Lower leg skin (tissue), 4 donors: ENCODE data around the gene CDH23. TPM values are rescaled to one million over a fixed set of nuclear protein-coding genes. Genes with fewer than 3 reads are reported as not detected.

Source experiments
- DNase-seq, 2 donors: peaks; one replicate each; pipeline ENCODE4 v3.0.0-alpha.2; 2019; ENCODE audit warnings: low spot score in 2 of 2
- H3K4me3 ChIP-seq: fragments of 200-600 bp; sonication (generic); 2 replicates; pipeline ENCODE4 v1.5.1; 2017; ENCODE audit warnings: mild to moderate bottlenecking, low read depth; ENCODE audit not compliant: poor library complexity, severe bottlenecking
- POLR2A ChIP-seq, 2 donors: fragments of 450-650 bp; IDR thresholded peaks; one replicate each; pipeline ENCODE4 v1.6.1; 2016 to 2017; ENCODE audit warnings: antibody characterized with exemption in 2 of 2, mild to moderate bottlenecking in 1 of 2, moderate library complexity in 1 of 2
- WGBS, 2 donors: methylation state at CpG; one replicate each; pipeline ENCODE4 v1.1.5; 2018; 5-methylcytosine and 5-hydroxymethylcytosine counted together
- intact Hi-C: fragments of 100-400 bp; cut with DNase I; formaldehyde crosslinking; loops from one replicate; pipeline ENCODE4 v1.15.0; 2023; ENCODE audit warnings: low total_unique reads
- total RNA-seq, 4 donors: library from RNA; depleted of rRNA; stranded (reverse); fragments of >200 nt; gene quantifications; one replicate each; pipeline ENCODE4 v1.1.0, GENCODE V29; 2016
- TF ChIP-seq, protein P1 (sequence below), 3 donors: fragments of 450-650 bp; IDR thresholded peaks; one replicate each; pipeline ENCODE4 v1.5.1; 2016; ENCODE audit warnings: antibody characterized with exemption in 3 of 3, mild to moderate bottlenecking in 3 of 3, moderate library complexity in 2 of 3

The CDH23 gene
- total RNA-seq, 4 donors from 2014 or later = 1.7 to 9.2 (median 2.6) TPM

DNA sequence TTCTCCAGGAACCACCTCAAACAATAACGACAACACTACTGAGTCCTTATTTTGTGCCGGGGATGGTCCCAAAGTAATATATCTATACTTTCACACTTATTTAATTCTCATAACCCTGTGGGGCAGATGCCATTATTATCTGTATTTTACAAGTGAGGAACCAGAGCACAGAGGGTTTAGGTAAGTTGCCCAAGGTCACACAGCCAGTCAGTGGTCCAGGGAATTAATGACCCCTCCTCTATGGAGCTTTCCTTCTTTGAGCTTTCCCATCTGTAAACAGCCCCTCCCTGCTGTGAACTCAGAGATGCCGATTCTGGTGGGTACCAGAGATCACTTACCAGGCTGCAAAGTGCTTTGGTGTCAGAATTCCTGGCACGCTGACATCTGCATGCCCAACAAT lies 217.2 kb downstream of the CDH23 start:
- intact Hi-C loops = no loop called here

DNA sequence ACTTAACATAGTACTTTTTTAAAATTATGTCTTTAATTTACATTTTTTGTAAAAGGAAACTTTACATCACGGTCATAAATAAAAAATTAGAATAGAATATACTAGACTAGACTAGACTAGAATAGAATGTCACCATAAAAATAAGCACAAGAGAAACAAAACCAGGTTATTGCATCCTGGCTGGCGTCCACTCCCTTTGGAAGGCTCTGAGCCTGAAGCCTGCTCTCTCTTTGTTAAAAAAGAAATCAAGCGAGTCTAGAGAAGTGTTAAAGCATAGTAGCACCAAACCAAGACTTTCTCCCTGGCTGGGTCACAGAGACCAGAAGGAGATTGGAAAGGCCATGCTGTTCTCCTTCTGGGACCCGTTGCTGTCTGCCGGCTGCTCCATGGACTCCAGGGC lies 218.2 kb downstream of the CDH23 start:
- intact Hi-C loops = no loop called here

More for the DNA sequence above, 217.2 kb downstream of the CDH23 start:
- H3K4me3 ChIP-seq = no peak overlapping the region
- DNase-seq = no peak
- TF ChIP-seq, protein P1, sequence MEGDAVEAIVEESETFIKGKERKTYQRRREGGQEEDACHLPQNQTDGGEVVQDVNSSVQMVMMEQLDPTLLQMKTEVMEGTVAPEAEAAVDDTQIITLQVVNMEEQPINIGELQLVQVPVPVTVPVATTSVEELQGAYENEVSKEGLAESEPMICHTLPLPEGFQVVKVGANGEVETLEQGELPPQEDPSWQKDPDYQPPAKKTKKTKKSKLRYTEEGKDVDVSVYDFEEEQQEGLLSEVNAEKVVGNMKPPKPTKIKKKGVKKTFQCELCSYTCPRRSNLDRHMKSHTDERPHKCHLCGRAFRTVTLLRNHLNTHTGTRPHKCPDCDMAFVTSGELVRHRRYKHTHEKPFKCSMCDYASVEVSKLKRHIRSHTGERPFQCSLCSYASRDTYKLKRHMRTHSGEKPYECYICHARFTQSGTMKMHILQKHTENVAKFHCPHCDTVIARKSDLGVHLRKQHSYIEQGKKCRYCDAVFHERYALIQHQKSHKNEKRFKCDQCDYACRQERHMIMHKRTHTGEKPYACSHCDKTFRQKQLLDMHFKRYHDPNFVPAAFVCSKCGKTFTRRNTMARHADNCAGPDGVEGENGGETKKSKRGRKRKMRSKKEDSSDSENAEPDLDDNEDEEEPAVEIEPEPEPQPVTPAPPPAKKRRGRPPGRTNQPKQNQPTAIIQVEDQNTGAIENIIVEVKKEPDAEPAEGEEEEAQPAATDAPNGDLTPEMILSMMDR (IDR thresholded peaks at IDR 0.05) = no peak
- no peak for TF ChIP-seq POLR2A (IDR thresholded peaks at IDR 0.05)
- WGBS, 2 donors = 90 to 95% methylated on average over 4 of the region's 4 CpGs

DNA sequence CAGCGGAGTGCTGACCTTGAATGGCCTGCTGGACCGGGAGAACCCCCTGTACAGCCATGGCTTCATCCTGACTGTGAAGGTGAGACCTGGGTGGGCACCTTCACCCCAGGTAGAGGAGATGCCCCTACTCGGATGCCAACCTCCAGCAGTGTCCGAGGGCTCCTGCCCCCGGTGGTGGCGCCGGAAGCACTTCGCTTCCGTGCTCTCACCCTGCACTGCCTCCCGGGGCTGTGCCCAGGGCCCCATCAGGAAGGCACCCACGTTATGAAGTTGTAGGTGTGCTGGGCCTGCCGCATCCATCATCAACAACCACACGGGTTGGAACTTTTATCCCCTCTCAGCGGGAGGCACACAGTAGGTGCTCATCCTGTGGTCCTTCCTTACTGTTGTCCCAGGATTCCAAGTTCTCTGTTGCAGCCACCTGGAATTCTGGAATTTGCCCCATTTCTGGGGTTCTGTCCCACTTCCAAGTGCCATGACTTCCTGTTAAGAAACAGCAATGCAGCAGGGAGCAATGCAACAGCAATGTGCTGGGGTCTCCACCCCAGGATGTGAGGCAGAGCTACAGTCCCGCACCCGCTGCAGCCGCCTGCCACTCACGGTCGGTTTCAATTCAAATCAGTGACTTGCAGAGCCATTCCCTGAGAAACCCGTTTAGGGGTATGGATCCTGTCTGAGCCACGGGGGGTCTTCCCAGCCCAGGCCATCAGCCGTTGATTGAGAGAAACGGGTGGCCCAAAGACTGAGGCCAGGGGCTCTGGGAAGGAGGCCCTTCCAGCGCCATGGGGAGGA lies 219.0 kb downstream of the CDH23 start:
- TF ChIP-seq, protein P1 (IDR thresholded peaks at IDR 0.05) = no peak
- no peak for TF ChIP-seq POLR2A (IDR thresholded peaks at IDR 0.05)
- intact Hi-C loops = no loop called here
- DNase-seq = no peak
- H3K4me3 ChIP-seq = no peak overlapping the region
- 87 to 89% methylated on average over 15 to 22 of the region's 24 CpGs for WGBS, 2 donors

More for the DNA sequence above, 218.2 kb downstream of the CDH23 start:
- 65 to 79% methylated on average over 5 of the region's 5 CpGs for WGBS, 2 donors
- H3K4me3 ChIP-seq = no peak overlapping the region
- DNase-seq = no peak
- no peak for TF ChIP-seq POLR2A (IDR thresholded peaks at IDR 0.05)
- TF ChIP-seq, protein P1 (IDR thresholded peaks at IDR 0.05) = no peak

DNA sequence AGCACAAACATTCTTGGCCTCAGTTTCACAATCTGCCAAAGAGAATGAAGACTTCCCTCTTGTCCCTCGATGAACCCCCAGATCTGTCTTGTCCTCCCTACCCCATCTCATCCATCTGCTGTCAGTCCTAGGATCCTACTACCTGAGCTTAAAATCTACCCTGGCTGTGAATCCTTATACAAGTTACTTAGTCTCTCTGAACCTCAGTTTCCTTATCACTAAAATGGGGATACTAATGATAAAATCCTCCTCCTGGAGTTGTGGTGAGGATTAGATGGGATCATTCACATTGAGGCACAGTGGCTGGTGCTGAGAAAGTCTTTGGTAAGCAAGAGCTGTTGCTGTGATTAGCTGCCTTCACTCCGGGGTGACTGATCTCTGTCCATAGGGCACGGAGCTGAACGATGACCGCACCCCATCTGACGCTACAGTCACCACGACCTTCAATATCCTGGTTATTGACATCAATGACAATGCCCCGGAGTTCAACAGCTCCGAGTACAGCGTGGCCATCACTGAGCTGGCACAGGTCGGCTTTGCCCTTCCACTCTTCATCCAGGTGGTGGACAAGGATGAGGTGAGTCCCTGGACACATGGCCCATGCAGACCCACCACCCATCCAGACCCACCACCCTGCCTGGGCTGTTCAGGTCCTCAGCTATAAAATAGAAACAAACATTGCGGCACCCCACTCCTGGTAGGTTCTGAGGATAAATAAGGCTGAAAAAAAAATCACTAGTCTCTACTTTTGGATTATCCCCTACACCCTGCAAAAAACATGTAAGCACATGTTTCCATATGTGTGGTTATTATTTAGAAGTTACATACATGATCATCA lies 220.3 kb downstream of the CDH23 start:
- intact Hi-C loops = no loop called here
- TF ChIP-seq, protein P1 (IDR thresholded peaks at IDR 0.05) = no peak
- TF ChIP-seq POLR2A (IDR thresholded peaks at IDR 0.05) = no peak
- no peak for DNase-seq
- WGBS, 2 donors = 96 to 97% methylated on average over 12 of the region's 12 CpGs
- H3K4me3 ChIP-seq = no peak overlapping the region

DNA sequence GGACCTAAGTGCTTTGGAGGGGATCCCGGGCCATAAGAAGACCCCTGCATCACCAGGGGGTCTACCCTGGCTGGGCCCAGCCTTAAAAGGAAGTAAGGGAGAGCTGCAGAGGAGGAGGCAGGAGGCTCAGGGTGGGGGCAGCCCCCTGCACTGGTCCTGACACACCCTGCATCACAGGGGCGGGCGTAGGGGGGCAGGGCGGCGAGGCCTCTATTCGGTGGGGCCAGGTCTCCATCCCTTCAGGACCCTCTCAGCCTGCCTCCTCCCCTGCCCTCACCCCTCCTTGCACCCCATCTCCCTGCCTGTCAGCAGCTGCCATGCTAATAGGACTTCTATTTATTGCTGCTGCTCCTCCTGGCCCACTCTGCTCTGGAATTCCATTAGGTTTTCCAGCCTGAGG lies 221.5 kb downstream of the CDH23 start:
- 85 to 97% methylated on average over 6 of the region's 6 CpGs for WGBS, 2 donors
- intact Hi-C loops = no loop called here
- DNase-seq = no peak
- TF ChIP-seq, protein P1 (IDR thresholded peaks at IDR 0.05) = no peak
- TF ChIP-seq POLR2A (IDR thresholded peaks at IDR 0.05) = no peak
- H3K4me3 ChIP-seq = no peak overlapping the region
